Measurements from ENCODE around the gene STIMATE. TPM values are rescaled to one million over a fixed set of nuclear protein-coding genes. Genes with fewer than 3 reads are reported as not detected.

The STIMATE gene
- total and polyA plus RNA-seq, 3 donors from 2014 or later: 16.7 to 42.9 (median 33.2) TPM

GRCh38 chr3:52920841-52921240 lies 23.5 kb upstream of the STIMATE start:
- Histone ChIP-seq H3K9me3 (no peaks in the 10 kb centered on the region), H3K27me3 (no peaks in the 10 kb centered on the region), H3K27ac (no peak overlapping the region), H3K4me3 (no peak overlapping the region), H3K36me3 (ENCODE audit: low read depth, missing control alignments) (no peaks in the 10 kb centered on the region), H3K4me1 (no peaks in the 10 kb centered on the region)
- DNase-seq: no peak
- TF ChIP-seq CTCF (IDR thresholded peaks at IDR 0.05) (no peak), POLR2A (IDR thresholded peaks at IDR 0.05) (no peak)
- 92 to 94% methylated on average over 2 of the region's 2 CpGs for WGBS, 2 donors
- intact Hi-C loops (cut with DNase I; ENCODE audit: low total_unique reads): no loop called here

- Histone ChIP-seq H3K9me3 (no peaks in the 10 kb centered on the region), H3K27me3 (no peaks in the 10 kb centered on the region), H3K36me3 (ENCODE audit: low read depth, missing control alignments) (no peaks in the 10 kb centered on the region), H3K27ac (no peak overlapping the region), H3K4me1 (no peaks in the 10 kb centered on the region), H3K4me3 (no peak overlapping the region)
- intact Hi-C loops (cut with DNase I; ENCODE audit: low total_unique reads): no loop called here
- 63 to 66% methylated on average over 3 of the region's 3 CpGs for WGBS, 2 donors
- no peak for TF ChIP-seq CTCF (IDR thresholded peaks at IDR 0.05)
- no peak for TF ChIP-seq POLR2A (IDR thresholded peaks at IDR 0.05)
- DNase-seq: no peak
Observed at GRCh38 chr3:52917044-52917443, 19.7 kb upstream of the STIMATE start.

GRCh38 chr3:52915294-52915693 lies 17.9 kb upstream of the STIMATE start:
- H3K9me3 ChIP-seq: no peaks in the 10 kb centered on the region
- H3K4me1 ChIP-seq: no peaks in the 10 kb centered on the region
- no peak for TF ChIP-seq POLR2A (IDR thresholded peaks at IDR 0.05)
- no peak for TF ChIP-seq CTCF (IDR thresholded peaks at IDR 0.05)
- no peaks in the 10 kb centered on the region for H3K27me3 ChIP-seq
- intact Hi-C loops (cut with DNase I; ENCODE audit: low total_unique reads): no loop called here
- 92 to 95% methylated on average over 6 of the region's 6 CpGs for WGBS, 2 donors
- H3K27ac ChIP-seq: no peak overlapping the region
- no peaks in the 10 kb centered on the region for H3K36me3 ChIP-seq (ENCODE audit: low read depth, missing control alignments)
- no peak for DNase-seq
- H3K4me3 ChIP-seq: no peak overlapping the region

GRCh38 chr3:52912885-52913731 lies 15.8 kb upstream of the STIMATE start:
- intact Hi-C loops (cut with DNase I; ENCODE audit: low total_unique reads): no loop called here
- 81 to 83% methylated on average over 9 of the region's 9 CpGs for WGBS, 2 donors
- no peak for TF ChIP-seq CTCF (IDR thresholded peaks at IDR 0.05)
- TF ChIP-seq POLR2A (IDR thresholded peaks at IDR 0.05): no peak

GRCh38 chr3:52910823-52911222 lies 13.5 kb upstream of the STIMATE start:
- Histone ChIP-seq H3K4me1 (no peaks in the 10 kb centered on the region), H3K9me3 (no peaks in the 10 kb centered on the region), H3K4me3 (no peak overlapping the region), H3K36me3 (ENCODE audit: low read depth, missing control alignments) (no peaks in the 10 kb centered on the region), H3K27ac (no peak overlapping the region), H3K27me3 (no peaks in the 10 kb centered on the region)
- DNase-seq: no peak
- intact Hi-C loops (cut with DNase I; ENCODE audit: low total_unique reads): no loop called here
- WGBS, 2 donors: 90 to 98% methylated on average over 6 of the region's 6 CpGs
- TF ChIP-seq CTCF (IDR thresholded peaks at IDR 0.05) (no peak), POLR2A (IDR thresholded peaks at IDR 0.05) (no peak)

More at GRCh38 chr3:52912885-52913731, 15.8 kb upstream of the STIMATE start:
- Histone ChIP-seq H3K27ac (no peak overlapping the region), H3K36me3 (ENCODE audit: low read depth, missing control alignments) (no peaks in the 10 kb centered on the region), H3K9me3 (no peaks in the 10 kb centered on the region), H3K4me1 (no peaks in the 10 kb centered on the region), H3K27me3 (no peaks in the 10 kb centered on the region), H3K4me3 (no peak overlapping the region)
- no peak for DNase-seq
